ENCODE results near the gene USP40.

Gene USP40

GRCh38 chr2:233563663-233564430 lies 2.7 kb downstream of the USP40 start:
- no peak for DNase-seq (ENCODE audit: low read depth, low spot score)

GRCh38 chr2:233556881-233557736 lies 9.5 kb downstream of the USP40 start:
- DNase-seq (ENCODE audit: low read depth, low spot score) = no peak

- DNase-seq (ENCODE audit: low read depth, low spot score) = no peak
Observed at GRCh38 chr2:233553366-233553765, 13.2 kb downstream of the USP40 start.

GRCh38 chr2:233551491-233551890 lies 15.1 kb downstream of the USP40 start:
- DNase-seq (ENCODE audit: low read depth, low spot score) = no peak

- DNase-seq (ENCODE audit: low read depth, low spot score) = no peak
Observed at GRCh38 chr2:233546774-233547173, 19.8 kb downstream of the USP40 start.

- DNase-seq (ENCODE audit: low read depth, low spot score) = no peak
Observed at GRCh38 chr2:233546101-233546500, 20.5 kb downstream of the USP40 start.

GRCh38 chr2:233544200-233544610 lies 22.4 kb downstream of the USP40 start:
- DNase-seq (ENCODE audit: low read depth, low spot score) = no peak

GRCh38 chr2:233542507-233542906 lies 24.1 kb downstream of the USP40 start:
- DNase-seq (ENCODE audit: low read depth, low spot score) = no peak

GRCh38 chr2:233538741-233539140 lies 27.8 kb downstream of the USP40 start:
- no peak for DNase-seq (ENCODE audit: low read depth, low spot score)

GRCh38 chr2:233535271-233535670 lies 31.3 kb downstream of the USP40 start:
- DNase-seq (ENCODE audit: low read depth, low spot score) = no peak

- no peak for DNase-seq (ENCODE audit: low read depth, low spot score)
Observed at GRCh38 chr2:233532971-233533370, 33.6 kb downstream of the USP40 start.

- peak; percentile 25 for DNase-seq (ENCODE audit: low read depth, low spot score)
Observed at GRCh38 chr2:233531955-233532354, 34.6 kb downstream of the USP40 start.

- no peak for DNase-seq (ENCODE audit: low read depth, low spot score)
Observed at GRCh38 chr2:233530381-233530780, 36.2 kb downstream of the USP40 start.

- no peak for DNase-seq (ENCODE audit: low read depth, low spot score)
Observed at GRCh38 chr2:233528182-233528581, 38.4 kb downstream of the USP40 start.

- DNase-seq (ENCODE audit: low read depth, low spot score) = no peak
Observed at GRCh38 chr2:233525791-233526190, 40.8 kb downstream of the USP40 start.

GRCh38 chr2:233519787-233520611 lies 46.6 kb downstream of the USP40 start:
- no peak for DNase-seq (ENCODE audit: low read depth, low spot score)

GRCh38 chr2:233513953-233514655 lies 52.5 kb downstream of the USP40 start:
- no peak for DNase-seq (ENCODE audit: low read depth, low spot score)

GRCh38 chr2:233503947-233504637 lies 62.5 kb downstream of the USP40 start:
- no peak for DNase-seq (ENCODE audit: low read depth, low spot score)

GRCh38 chr2:233503481-233503880 lies 63.1 kb downstream of the USP40 start:
- DNase-seq (ENCODE audit: low read depth, low spot score) = no peak

GRCh38 chr2:233501198-233502076 lies 65.1 kb downstream of the USP40 start:
- no peak for DNase-seq (ENCODE audit: low read depth, low spot score)

Data from iPS DF 19.7 (cell line).